B cell (primary cell): ENCODE measurements around the gene LYPD8. TPM values are rescaled to one million over a fixed set of nuclear protein-coding genes. Genes with fewer than 3 reads are reported as not detected.

Experiments
- ATAC-seq: fragments of 200-7000 bp; cut with Tn5 transposase; one replicate; pipeline ENCODE4 v1.10.0; 2021; ENCODE audit warnings: low read depth, mild to moderate bottlenecking, moderate number of reproducible peaks, moderate library complexity
- CTCF ChIA-PET: fragments of 350-600 bp; sonication (Branson Sonifier 250); formaldehyde crosslinking; loops from one replicate; lab custom pipeline; 2021; ENCODE audit warnings: antibody characterized with exemption, inconsistent platforms; lab: Charles Lee
- POLR2A ChIA-PET: fragments of 350-600 bp; sonication (Branson Sonifier 250); formaldehyde crosslinking; loops from one replicate; lab custom pipeline; 2021; ENCODE audit warnings: antibody characterized with exemption; lab: Charles Lee
- DNase-seq: peaks from one replicate; pipeline ENCODE4 v3.0.0; 2013
- H2AFZ ChIP-seq: 2 replicates; pipeline ENCODE4 v1.6.1; 2012; ENCODE audit warnings: mild to moderate bottlenecking, low read depth, low read length; ENCODE audit not compliant: insufficient read depth, poor library complexity, severe bottlenecking
- H3K27ac ChIP-seq, 2 donors: 1 replicate in 1 of 2; 2 replicates in 1 of 2; pipeline ENCODE4 v1.5.1; 2012 to 2013; ENCODE audit warnings: low read length in 2 of 2, mild to moderate bottlenecking in 2 of 2, moderate library complexity in 1 of 2
- H3K27me3 ChIP-seq, 4 experiments: fragments of 200-600 bp in 1 of 4; sonication (generic) in 1 of 4; replicated peaks in 1 of 4; 1 replicate in 2 of 4; 2 replicates in 2 of 4; pipeline versions ENCODE4 v1.6.1 to v1.7.0; 2013 to 2016; ENCODE audit warnings: low read length in 3 of 4, mild to moderate bottlenecking in 2 of 4, mixed read lengths in 1 of 4, moderate library complexity in 1 of 4; ENCODE audit not compliant: insufficient read depth in 4 of 4, control insufficient read depth in 3 of 4; ENCODE audit errors: control extremely low read depth in 1 of 4
- H3K36me3 ChIP-seq, 2 experiments: replicated peaks in 1 of 2; 1 replicate in 1 of 2; 2 replicates in 1 of 2; pipeline versions ENCODE4 v1.6.1 to v1.7.1; 2013; ENCODE audit warnings: low read length in 1 of 2; ENCODE audit not compliant: insufficient read depth in 2 of 2, control insufficient read depth in 1 of 2; ENCODE audit errors: control extremely low read depth in 1 of 2, extremely low read depth in 1 of 2
- H3K4me1 ChIP-seq, 2 donors: fragments of 200-600 bp in 1 of 2; sonication (generic) in 1 of 2; 1 replicate in 1 of 2; 2 replicates in 1 of 2; pipeline versions ENCODE4 v1.5.1 to v1.6.1; 2013 to 2017; ENCODE audit warnings: low read length in 2 of 2; ENCODE audit not compliant: control insufficient read depth in 2 of 2, insufficient read depth in 2 of 2
- H3K4me2 ChIP-seq: replicated peaks from 2 replicates; pipeline ENCODE3; 2012; ENCODE audit warnings: mild to moderate bottlenecking, low read depth, low read length; ENCODE audit not compliant: poor library complexity, severe bottlenecking
- H3K4me3 ChIP-seq, 5 experiments: fragments of 200-600 bp in 1 of 5; sonication (generic) in 1 of 5; 1 replicate in 3 of 5; 2 replicates in 2 of 5; pipeline versions ENCODE4 v1.5.1 to v1.7.0; 2011 to 2016; ENCODE audit warnings: low read length in 4 of 5, mild to moderate bottlenecking in 4 of 5, low read depth in 2 of 5, control low read depth in 1 of 5, moderate library complexity in 1 of 5; ENCODE audit not compliant: insufficient read depth in 1 of 5; ENCODE audit errors: control extremely low read depth in 1 of 5, extremely low read depth in 1 of 5
- H3K79me2 ChIP-seq: fragments of 200-600 bp; sonication (generic); one replicate; pipeline ENCODE4 v1.6.0; 2016; ENCODE audit warnings: low read length; ENCODE audit not compliant: control insufficient read depth, insufficient read depth
- H3K9ac ChIP-seq: fragments of 200-600 bp; sonication (generic); 2 replicates; pipeline ENCODE4 v1.6.1; 2017; ENCODE audit warnings: mild to moderate bottlenecking, low read length, moderate library complexity
- H3K9me3 ChIP-seq, 3 donors: one replicate each; pipeline versions ENCODE4 v1.6.1 to v1.7.1; 2013; ENCODE audit warnings: low read length in 2 of 3; ENCODE audit not compliant: control insufficient read depth in 2 of 3, insufficient read depth in 1 of 3; ENCODE audit errors: control extremely low read depth in 1 of 3
- H4K20me1 ChIP-seq: 2 replicates; pipeline ENCODE4 v1.6.0; 2012; ENCODE audit warnings: mild to moderate bottlenecking, low read length; ENCODE audit not compliant: insufficient read depth, control insufficient read depth, poor library complexity, severe bottlenecking
- H3K27ac Mint-ChIP-seq: one replicate; pipeline ENCODE4 v1.8.0; 2021; ENCODE audit warnings: mixed read lengths
- H3K27me3 Mint-ChIP-seq: one replicate; pipeline ENCODE4 v1.8.0; 2021; ENCODE audit warnings: mixed read lengths
- H3K4me1 Mint-ChIP-seq: one replicate; pipeline ENCODE4 v1.8.0; 2021; ENCODE audit warnings: mixed read lengths
- H3K4me3 Mint-ChIP-seq: one replicate; pipeline ENCODE4 v1.8.0; 2021; ENCODE audit warnings: mixed read lengths
- H3K9me3 Mint-ChIP-seq: one replicate; pipeline ENCODE4 v1.8.0; 2022; ENCODE audit warnings: mixed read lengths; ENCODE audit not compliant: insufficient read depth
- CTCF ChIP-seq: fragments of 200-600 bp; IDR thresholded peaks from one replicate; pipeline ENCODE4 v1.8.0; 2022; ENCODE audit warnings: antibody characterized with exemption, mild to moderate bottlenecking
- EZH2 ChIP-seq: IDR thresholded peaks from 2 replicates; pipeline ENCODE4 v1.6.1; 2012; ENCODE audit warnings: borderline replicate concordance, low read depth, mild to moderate bottlenecking, moderate library complexity, low read length; ENCODE audit not compliant: insufficient read depth, poor library complexity, severe bottlenecking
- WGBS: methylation state at CpG from one replicate; pipeline ENCODE4 v1.1.5; 2013; ENCODE audit warnings: missing lambda C conversion rate; ENCODE audit not compliant: insufficient coverage; 5-methylcytosine and 5-hydroxymethylcytosine counted together
- intact Hi-C: fragments of 100-400 bp; cut with micrococcal nuclease; formaldehyde crosslinking; loops from one replicate; pipeline ENCODE4 v1.10.0; 2022
- polyA plus RNA-seq: library from polyadenylated mRNA; depleted of rRNA; stranded (reverse); fragments of >200 nt; gene quantifications from 2 replicates; pipeline ENCODE4 v1.2.3, GENCODE V29; 2012
- total RNA-seq, 2 donors: library from RNA; stranded (reverse); fragments of 120-200 nt in 1 of 2; gene quantifications; 1 replicate in 1 of 2; 2 replicates in 1 of 2; pipeline versions ENCODE4 v1.2.3 to v1.2.4, GENCODE V29; 2013 to 2022

LYPD8 gene
- total and polyA plus RNA-seq, 2 donors (not counting 1 experiment from before 2014, with no cell fraction given), result 0.10 TPM; not detected in 1

GRCh38 chr1:248775441-248775840 lies 19.9 kb upstream of the LYPD8 start:
- H3K27ac Mint-ChIP-seq, result no peak overlapping the region
- ChIA-PET CTCF (no interaction called here), POLR2A (no interaction called here)
- ATAC-seq (no peak), DNase-seq (no peak)
- WGBS, result 75% methylated on average over 1 of the region's 4 CpGs
- Histone ChIP-seq H3K36me3 (no peaks in the 10 kb centered on the region), H3K79me2 (no peaks in the 10 kb centered on the region), H3K9ac (no peak overlapping the region), H2AFZ (no peak overlapping the region), H3K27ac (no peak overlapping the region), H3K4me1 (no peaks in the 10 kb centered on the region), H3K4me3 (no peak overlapping the region), H4K20me1 (no peaks in the 10 kb centered on the region), H3K9me3 (peaks cover 1 to 14% (median 12%) of the 10 kb centered on the region in 3 donors), H3K27me3 (no peaks in the 10 kb centered on the region), H3K4me2 (no peak overlapping the region)
- H3K4me1 Mint-ChIP-seq, result peaks cover 5% of the 10 kb centered on the region
- no peak overlapping the region for H3K4me3 Mint-ChIP-seq
- peaks cover 16% of the 10 kb centered on the region for H3K9me3 Mint-ChIP-seq
- intact Hi-C loops, result no loop called here
- TF ChIP-seq EZH2 (no peak), CTCF (no peak)
- no peaks in the 10 kb centered on the region for H3K27me3 Mint-ChIP-seq

GRCh38 chr1:248759644-248760043 lies 4.1 kb upstream of the LYPD8 start:
- Mint-ChIP-seq H3K9me3 (no peaks in the 10 kb centered on the region), H3K27me3 (no peaks in the 10 kb centered on the region), H3K27ac (no peak overlapping the region), H3K4me3 (no peak overlapping the region), H3K4me1 (no peaks in the 10 kb centered on the region)
- Histone ChIP-seq H3K27ac (no peak overlapping the region), H3K4me3 (no peak overlapping the region), H2AFZ (no peak overlapping the region), H3K9me3 (no peaks in the 10 kb centered on the region), H3K36me3 (no peaks in the 10 kb centered on the region), H3K4me1 (no peaks in the 10 kb centered on the region), H3K79me2 (no peaks in the 10 kb centered on the region), H3K4me2 (no peak overlapping the region), H3K9ac (no peak overlapping the region), H4K20me1 (no peaks in the 10 kb centered on the region), H3K27me3 (peaks cover 0 to 2% (median 0%) of the 10 kb centered on the region in 4 experiments)
- intact Hi-C loops, result no loop called here
- DNase-seq, result no peak
- CTCF ChIA-PET, result no interaction called here
- POLR2A ChIA-PET, result no interaction called here
- TF ChIP-seq EZH2 (no peak), CTCF (no peak)
- WGBS, result no CpG with 5 or more reads among the region's 3 CpGs
- no peak for ATAC-seq
